NCI-H2171 (cell line): ENCODE measurements around the gene C6orf118.
A peak's percentile ranks its signal among the peaks of the same experiment; 100 is the strongest.

Experiments used
- DNase-seq: peaks from one replicate; lab custom pipeline; 2025; lab: John Stamatoyannopoulos, UW

C6orf118 gene

GRCh38 chr6:165308926-165309731, at the start of gene C6orf118:
Gene C6orf118, minus strand, starts transcription at chr6:165309605. Its CDS starts 19 bp downstream, at chr6:165309586.
- DNase-seq, result peak; percentile 3

- DNase-seq, result no peak
Measured at GRCh38 chr6:165345700-165346099, 36.3 kb upstream of the C6orf118 start.

- DNase-seq, result no peak
Measured at GRCh38 chr6:165340532-165340931, 31.1 kb upstream of the C6orf118 start.

GRCh38 chr6:165325609-165326008, 16.2 kb upstream of the C6orf118 start:
- DNase-seq, result no peak

DNA sequence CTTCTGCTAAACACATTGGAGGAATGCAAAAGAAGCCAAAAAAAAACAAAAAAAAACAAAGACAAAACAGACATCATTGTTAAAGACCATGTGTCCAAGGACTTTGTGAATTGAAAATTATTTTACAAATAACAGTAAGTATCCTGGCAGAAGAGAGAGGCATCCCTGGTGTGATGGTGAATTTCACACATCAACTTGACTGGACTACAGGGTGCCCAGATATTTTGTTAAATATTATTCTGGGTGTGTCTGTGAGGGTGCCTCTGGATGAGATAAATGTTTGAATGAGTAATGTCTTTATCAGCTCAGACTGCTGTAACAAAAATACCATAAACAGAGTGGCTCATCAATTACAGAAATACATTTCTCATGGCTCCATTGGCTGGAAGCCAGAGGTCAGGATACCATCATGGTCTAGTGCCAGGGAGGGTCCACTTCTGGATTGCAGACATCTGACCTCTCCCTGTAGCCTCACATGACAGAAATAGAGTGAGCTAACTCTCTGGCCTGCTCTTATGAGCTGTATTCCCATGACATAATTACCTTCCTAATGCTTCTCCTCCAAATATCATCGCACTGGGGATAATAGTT, 12.2 kb upstream of the C6orf118 start:
- DNase-seq, result no peak

GRCh38 chr6:165321150-165321549, 11.7 kb upstream of the C6orf118 start:
- DNase-seq, result no peak

DNA sequence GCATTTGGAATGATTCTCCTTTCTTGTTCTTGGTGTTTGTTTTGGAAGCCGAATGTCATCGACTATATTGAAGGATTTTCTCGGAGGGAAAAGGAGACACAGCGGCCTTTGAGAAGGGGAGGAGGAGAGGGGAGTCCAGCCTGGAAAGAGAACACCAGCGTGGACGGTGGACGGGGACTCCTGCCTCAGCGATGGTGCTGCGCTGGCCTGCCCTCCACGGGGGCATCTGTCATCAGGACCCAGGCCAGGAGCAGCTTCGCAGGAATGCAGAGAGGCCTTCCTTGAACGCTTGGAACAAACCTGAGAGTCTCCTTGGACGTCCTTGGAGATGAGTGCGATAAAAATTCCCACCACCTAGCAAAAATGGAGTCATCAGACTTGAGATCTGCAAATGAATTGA, 8.3 kb upstream of the C6orf118 start:
- no peak for DNase-seq

DNA sequence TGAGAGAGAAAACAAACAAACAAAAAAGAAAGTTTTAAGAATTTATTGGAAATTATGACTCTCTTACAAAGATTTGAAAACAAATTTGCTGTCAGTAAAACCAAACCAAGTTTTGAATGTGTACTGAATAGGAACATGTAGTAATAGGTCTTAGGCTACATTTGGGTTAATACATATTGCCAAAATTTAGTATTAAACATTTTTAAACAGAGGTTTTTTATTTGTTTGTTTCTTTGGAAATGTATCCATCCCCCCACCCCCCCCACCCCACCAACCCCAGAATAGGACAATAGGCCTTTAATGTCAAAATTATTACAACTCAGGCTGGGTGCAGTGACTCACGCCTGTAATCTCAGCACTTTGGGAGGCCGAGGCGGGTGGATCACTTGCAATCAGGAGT, 2.5 kb downstream of the C6orf118 start:
- no peak for DNase-seq

DNA sequence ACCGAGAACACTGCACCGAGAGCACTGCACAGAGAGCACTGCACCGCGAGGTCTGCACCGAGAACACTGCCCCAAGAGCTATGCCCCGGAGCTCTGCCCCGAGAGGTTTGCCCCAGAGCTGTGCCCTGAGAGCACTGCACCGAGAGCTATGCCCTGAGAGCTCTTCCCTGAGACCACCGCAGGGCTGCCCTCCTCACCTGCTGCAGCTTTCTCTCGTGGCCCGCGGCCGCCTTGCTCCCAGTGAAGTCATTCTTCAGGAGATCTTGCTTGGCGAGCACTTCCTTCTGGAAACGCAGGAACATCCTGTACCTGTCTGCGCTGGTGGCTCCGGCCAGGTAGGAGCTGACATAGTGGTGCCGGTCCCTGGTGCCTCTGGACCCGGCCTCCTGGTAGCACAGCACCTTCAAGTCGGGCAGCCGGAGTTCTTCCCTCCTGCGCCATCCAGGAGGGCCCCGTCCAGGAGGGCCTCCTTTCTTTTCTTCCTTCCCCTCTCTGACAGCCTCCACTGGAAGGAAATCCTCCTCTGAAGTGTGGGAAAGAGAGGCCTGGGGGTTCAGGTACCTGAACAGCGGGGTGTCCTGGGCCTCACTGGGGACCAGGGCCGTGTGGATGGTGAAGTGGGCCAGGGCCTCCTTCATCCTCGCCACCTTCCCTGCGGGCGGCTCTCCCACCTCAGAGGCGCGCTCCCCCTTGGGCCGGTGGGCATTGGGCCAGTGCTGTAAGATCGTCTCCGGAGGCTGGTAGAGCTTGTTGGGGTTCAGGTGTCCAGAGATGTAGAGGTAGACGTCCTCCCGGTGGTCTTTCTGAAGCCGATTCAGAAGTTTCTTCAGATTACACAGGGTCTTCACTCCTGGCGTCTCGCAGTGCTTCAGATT, 7.8 kb downstream of the C6orf118 start:
- no peak for DNase-seq

GRCh38 chr6:165300422-165300936, 8.9 kb downstream of the C6orf118 start:
- DNase-seq, result no peak

GRCh38 chr6:165298875-165299274, 10.5 kb downstream of the C6orf118 start:
- no peak for DNase-seq

GRCh38 chr6:165298402-165298801, 11.0 kb downstream of the C6orf118 start:
- no peak for DNase-seq

- no peak for DNase-seq
Measured at GRCh38 chr6:165292657-165293056, 16.7 kb downstream of the C6orf118 start.

- DNase-seq, result no peak
Measured at GRCh38 chr6:165274611-165275010, 34.8 kb downstream of the C6orf118 start.

DNA sequence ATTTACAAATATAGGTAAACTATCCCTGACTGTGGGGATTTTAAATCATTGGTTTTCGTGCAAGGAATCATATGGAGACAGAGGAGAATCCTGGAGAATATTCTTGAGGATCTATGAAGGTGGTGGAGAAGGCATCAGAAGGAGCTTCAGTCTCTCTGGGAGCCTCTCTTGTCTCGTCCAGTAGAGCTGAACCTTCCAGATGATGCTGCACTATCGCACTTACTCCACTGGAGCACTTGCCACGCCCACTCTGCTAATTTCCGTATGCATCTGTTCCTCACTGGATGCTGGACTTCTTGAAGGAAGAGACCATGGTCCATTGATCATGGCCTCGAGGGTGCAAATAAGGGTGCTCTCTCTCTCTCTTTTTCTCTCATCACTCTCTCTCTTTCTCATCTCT, 36.8 kb downstream of the C6orf118 start:
- no peak for DNase-seq

DNA sequence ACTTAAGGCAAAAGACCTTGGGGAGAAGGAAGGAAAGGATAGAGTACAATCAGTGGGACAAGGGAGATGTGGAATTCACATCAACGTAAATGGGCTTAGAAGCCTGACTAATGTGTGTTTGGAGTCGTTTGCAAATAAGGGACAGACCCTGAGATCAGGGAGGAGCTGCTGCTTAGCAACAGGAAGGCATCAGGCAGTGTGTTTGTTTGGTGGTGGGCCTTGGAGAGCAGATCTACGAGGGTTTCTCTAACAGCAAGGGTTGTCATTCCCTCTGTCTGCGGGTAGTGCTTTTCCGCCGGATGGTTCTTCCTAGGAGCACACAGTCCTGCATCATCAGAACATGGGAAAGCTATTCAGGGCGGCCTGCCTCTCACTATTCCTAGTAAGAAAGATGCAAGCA, 40.4 kb downstream of the C6orf118 start:
- no peak for DNase-seq

- no peak for DNase-seq
Measured at GRCh38 chr6:165266621-165267020, 42.8 kb downstream of the C6orf118 start.

DNA sequence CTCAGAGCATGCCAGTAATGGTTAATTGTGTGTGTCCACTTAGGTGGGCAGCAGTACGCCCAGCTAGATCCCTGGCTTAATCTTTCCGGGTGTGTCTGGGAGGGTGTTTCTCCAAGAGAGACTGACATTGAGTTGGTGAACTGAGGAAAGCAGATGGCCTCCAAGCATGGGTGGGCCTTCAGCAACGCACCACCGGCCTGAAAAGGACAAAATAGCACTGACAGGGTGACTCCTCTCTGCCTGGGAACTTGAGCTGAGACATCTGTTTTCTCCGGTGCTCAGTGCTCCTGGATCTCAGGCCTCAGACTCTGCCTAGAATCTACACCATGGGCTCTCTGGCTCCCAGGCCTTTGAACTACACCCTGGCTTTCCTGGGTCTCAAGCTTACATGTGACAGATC, 43.2 kb downstream of the C6orf118 start:
- DNase-seq, result no peak

- DNase-seq, result no peak
Measured at GRCh38 chr6:165260462-165260861, 48.9 kb downstream of the C6orf118 start.

DNA sequence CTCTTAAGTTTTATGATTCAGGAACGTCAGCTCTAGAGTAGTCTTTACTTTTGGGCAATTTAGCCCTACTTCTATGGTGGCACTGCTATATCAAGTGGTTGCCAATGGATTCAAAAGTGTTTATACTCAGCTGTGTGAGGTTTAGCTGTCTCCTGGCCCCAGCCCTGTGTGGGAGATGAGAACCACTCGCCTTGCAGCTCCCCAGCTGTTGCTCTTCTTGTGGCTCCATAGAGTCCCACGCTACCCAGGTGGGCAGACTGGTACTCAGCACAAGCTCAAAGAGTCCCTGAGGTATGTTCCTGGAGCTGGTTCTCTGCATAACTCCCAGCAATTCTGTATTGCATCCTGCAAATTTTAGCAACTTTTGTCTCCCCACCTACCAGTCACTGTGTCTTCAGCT, 59.6 kb downstream of the C6orf118 start:
- DNase-seq, result no peak

DNA sequence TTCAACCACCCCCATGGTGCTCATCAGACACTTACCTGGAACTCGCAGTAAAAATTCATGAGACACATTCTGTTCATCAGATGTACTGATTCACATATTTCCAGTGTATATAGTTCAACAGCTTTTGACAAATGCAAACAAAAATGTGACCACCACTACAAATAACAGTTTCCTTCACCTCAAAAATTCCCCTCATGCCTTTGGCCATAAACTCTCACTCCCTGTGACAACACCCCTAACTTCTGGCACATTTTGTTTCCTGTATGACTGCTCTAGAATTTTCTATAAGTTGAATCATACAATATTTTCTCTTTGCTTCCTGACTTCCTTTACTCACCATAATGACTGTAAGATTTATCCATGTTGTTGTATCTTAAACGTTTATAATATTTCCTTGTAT, 63.7 kb downstream of the C6orf118 start:
- DNase-seq, result no peak

DNA sequence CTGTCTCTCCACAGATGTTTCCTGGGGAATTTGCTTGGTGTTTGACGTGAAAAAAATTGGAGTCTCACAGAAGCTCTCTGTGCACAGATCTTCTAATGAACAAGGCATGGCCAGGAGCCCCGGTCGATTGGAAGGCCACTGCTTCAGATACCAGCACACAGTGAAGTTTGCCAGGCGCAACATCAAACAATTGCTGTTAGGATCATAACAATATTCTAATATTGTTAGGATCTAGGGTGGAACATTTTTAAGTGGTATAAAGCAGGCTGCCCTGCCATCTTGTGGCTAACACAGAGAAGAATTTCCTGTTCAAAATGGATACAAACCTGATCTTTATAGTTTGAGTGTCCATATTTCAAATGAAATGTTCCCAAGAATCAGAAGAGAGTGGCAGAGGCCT, 64.1 kb downstream of the C6orf118 start:
- no peak for DNase-seq
